ENCODE data around the gene NEK2. TPM values are rescaled to one million over a fixed set of nuclear protein-coding genes. Genes with fewer than 3 reads are reported as not detected.
"Not testable (repeated sequence)": the region's sequence is repeated elsewhere in the genome, so short reads cannot be mapped to it uniquely, and the experiment has no call there.

NEK2 gene
- total RNA-seq, 2 donors from 2014 or later: 2.0 to 6.6 TPM

DNA sequence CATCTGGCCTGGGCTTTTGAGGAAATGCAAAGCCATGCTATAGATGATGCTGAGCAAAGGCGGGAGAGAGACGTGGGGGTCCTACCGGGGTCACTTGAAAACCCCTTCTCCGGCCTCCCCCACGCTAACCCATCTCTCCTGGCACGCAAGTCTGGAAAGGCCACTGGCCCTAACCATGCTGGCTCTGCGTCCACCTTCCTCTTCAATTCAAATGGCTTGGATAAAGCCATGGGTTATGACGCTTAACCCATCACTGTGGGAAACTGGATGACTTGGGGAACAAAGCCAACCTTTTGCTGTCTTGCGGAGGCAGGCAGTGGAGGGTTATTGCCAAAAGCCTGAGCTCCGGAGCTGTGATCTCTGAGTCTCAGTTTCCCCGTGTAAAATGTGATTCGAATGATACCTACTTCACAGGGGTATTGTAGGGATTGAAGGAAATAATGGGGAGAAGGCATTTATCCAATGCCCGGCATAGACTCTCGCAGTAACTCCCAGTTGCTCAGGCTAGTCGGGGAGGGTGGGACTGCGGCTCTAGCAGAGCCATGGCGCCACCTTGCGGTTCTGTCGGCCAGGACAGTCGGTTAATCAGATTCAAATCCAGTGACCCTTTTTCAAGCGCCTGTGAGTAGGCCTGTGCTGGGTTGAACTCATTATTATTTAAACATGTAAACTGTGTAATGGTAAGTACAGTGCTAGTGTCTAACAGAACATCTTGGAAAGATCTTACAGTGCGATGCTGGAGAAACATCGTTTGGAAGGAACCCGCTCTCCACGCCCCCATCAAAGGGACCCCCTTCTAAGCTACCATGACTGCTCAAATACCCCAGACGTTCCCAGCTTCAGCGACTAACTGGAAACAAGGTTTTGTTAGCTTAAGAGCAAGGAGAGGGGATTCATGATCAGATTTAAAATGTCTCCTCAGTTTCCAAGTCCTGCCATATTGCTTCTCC lies 20.3 kb downstream of the NEK2 start:
- DNase-seq: peak; percentile 80 to 96
- intact Hi-C loops (cut with DNase I, micrococcal nuclease): loop anchor here in 1 of 2 donors (2.0 to 10.0 kb wide), 3 partner anchors 78 to 180 kb away; partner anchors contain the start of gene SLC30A1
- ATAC-seq: peak; percentile 91

DNA sequence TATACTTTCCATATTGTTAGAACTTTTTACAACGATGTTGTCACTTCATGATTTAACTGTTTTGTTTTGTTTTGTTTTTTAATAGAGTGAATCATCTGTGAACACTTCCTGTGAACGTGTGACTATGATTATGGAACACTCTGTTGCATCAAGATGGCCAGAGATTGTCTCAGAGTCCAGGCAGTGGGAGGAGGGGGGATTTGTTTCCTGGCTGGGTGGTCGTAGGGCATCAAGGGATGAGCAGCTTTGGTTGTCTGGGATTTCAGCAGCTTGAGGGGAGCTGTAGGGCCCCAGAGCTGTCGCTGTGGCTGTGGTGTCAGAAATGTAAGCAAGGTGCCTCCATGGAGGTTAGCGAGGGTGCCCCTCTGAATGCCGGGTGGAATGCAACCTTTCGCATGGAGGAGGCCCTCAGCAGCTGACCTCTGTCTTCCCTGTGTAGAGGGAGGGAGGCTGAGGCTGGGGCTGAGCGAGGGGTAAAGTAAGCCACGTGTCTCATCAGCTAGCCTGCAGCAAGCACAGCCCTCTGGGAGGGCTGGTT lies 21.4 kb downstream of the NEK2 start:
- intact Hi-C loops (cut with DNase I, micrococcal nuclease): loop anchor here in 1 of 2 donors (2.0 to 10.0 kb wide), 3 partner anchors 77 to 179 kb away; partner anchors contain the start of gene SLC30A1
- DNase-seq: no peak
- ATAC-seq: peak; percentile 42

DNA sequence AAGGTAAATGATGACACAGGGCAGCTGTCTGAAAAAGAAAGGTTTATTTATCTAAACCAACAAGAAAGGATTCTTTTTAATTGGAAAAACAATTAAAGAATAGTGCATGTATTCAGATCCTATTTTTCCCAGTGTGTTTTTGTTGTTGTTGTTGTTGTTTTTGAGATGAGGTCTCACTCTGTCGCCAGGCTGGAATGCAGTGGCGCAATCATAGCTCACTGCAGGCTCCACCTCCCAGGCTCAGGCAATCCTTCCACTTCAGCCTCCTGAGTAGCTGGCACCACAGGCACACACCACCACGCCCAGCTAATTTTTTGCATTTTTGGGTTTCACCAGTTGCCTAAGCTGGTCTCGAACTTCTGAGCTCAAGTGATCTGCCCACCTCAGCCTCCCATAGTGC lies 22.1 kb downstream of the NEK2 start:
- intact Hi-C loops (cut with DNase I, micrococcal nuclease): loop anchor here in 1 of 2 donors (5.0 to 10.0 kb wide), 2 partner anchors 76 to 178 kb away; partner anchors contain the start of gene SLC30A1
- ATAC-seq (no peak), DNase-seq (no peak)

DNA sequence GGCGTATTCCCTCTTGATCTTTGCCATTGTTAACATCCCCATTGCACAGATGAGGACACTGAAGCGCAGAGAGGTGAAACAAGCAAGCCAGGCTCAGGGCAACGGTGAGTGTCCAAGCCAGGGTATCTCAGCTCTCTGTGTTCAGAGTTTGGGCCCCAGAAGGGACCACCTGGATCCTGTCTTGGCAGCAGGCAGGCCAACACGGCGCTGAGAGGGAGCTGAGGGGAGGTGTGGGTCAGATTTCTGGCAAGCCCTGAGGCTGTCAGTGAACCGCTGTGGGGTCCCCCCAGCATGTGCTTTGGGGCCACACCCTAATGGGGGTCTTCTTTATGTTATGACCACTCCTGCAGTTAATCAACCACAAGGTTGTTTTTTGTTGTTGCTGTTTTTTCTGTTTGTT lies 23.1 kb downstream of the NEK2 start:
- intact Hi-C loops (cut with DNase I, micrococcal nuclease): loop anchor here in 1 of 2 donors (5.0 to 10.0 kb wide), 2 partner anchors 75 to 178 kb away; partner anchors contain the start of gene SLC30A1
- no peak for ATAC-seq
- no peak for DNase-seq

DNA sequence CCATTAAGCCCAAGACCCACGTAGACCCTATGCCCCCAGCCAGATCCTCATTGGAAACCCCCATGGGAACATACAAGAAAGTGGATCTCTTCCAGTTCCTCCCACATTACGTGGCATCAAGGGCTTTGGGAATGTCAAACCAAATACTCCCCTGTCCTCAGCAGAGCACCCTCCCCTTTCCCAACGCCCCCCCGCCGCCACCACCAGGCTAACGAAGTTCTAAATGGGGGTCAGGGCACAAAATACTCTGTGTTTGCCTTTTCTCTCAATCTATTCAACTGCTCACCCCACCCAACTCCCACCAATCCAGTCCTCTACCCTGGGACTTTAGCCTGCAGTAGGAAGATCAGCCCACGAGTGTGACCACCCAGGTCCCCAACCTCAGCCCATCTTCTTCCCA lies 24.5 kb downstream of the NEK2 start:
- intact Hi-C loops (cut with DNase I, micrococcal nuclease): loop anchor here in 1 of 2 donors (5.0 to 10.0 kb wide), 2 partner anchors 74 to 176 kb away; partner anchors contain the start of gene SLC30A1

DNA sequence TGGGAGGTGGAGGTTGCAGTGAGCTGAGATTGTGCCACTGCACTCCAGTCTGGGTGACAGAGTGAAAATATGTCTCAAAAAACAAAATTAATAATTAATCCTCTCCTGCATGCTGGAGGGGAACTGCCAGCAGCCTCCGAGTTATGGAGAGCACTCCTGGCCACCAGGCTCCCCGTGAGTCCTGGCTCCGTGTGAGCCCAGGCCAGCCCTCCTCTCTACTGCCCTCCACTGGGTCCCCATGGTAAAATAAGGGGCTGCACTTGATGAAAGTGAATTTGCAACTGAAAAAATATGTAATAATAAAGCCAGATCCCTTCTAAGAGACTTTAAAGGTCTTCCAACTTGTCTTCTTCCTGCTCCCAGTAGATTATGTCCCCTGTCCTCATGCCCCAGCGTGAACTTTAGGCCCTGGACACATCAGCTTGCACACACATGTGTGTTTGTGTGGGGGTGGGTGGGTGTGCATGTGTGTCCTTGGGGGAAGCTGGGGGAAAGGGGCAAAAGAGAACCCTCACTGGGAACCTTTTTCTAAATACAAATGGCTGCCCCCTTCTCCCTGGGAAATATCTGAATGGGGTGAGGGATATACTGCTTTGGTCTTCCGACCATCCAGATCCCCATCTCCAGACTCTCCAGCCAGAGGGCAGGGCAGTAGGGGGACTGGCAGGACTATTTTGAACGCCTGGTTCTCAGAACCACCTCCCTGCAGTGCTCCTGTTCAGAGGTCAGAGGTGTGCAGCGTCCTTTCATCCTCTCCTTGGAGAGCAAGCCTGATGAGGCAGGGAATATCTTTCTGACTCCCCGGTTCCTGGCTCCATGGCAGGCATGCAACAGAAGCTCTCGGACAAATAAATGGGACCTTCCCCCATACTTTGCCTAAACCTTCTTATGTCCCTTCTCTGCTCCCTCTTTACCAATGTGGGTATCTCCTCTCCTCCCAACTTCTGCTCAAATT lies 26.2 kb downstream of the NEK2 start:
- ATAC-seq (no peak), DNase-seq (peak in 1 of 2 donors; percentile 59)
- intact Hi-C loops (cut with DNase I, micrococcal nuclease): no loop called here

More for the DNA sequence above, 24.5 kb downstream of the NEK2 start:
- no peak for ATAC-seq
- no peak for DNase-seq

DNA sequence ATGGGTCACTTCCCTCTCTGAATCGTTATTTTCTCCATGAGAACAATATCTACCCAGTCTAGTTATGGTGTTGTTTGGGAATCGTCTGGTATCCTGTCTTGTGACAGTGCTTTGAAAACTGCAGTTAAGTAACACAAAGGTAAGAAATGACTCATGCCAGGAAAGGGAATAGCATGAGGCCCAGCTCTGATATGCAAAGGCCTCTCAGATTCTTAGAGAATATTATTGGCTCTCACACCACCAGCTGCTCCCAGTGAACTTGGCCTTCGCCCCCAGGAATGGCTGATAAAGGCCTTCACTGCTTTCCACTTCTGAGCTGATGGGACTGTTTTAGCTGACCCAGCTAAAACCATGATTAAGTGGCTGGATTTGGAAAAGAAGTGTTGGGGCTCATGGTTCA lies 27.1 kb downstream of the NEK2 start:
- ATAC-seq (peak; percentile 76), DNase-seq (peak in 1 of 2 donors; percentile 69)
- intact Hi-C loops (cut with DNase I, micrococcal nuclease): no loop called here

DNA sequence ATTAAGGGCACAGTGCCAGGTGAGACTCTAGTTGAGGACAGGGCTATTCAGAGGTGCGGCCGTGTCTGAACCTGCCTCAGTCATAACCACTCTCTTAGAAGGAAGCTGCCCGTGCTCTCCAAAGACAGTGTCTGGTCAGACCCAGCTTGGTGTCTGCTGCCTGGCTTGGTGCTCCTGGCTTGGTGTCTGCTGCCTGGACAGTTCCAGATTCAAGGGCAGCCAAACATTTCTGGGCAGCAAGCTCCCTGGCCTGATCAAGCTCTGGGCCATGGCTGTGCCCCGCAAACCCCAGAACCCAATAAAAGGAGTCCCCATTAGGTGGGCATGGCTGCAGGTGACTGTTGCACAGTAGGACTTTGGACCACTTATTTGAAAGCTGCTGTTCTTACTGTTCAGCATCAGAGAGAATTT lies 27.7 kb downstream of the NEK2 start:
- ATAC-seq: peak; percentile 61
- intact Hi-C loops (cut with DNase I, micrococcal nuclease): no loop called here

DNA sequence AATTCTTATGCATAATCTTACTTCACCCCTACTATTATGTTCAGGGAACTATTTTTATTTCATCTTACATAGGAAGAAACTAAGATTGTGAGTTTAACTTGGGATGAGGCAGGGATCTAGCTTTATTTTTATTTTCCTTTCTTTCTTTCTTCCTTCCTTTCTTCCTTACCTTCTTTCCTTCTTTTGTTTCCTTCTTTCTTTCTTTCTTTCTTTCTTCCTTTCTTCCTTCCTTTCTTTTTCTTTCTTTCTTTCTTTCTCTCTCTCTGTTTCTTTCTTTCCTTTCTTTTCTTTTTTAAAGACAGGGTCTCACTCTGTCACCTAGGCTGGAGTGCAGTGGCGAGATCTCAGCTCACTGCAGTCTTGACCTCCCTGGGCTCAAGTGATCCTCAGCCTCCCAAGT lies 28.9 kb downstream of the NEK2 start:
- intact Hi-C loops (cut with DNase I, micrococcal nuclease): no loop called here
- ATAC-seq (no peak), DNase-seq (no peak)

More for the DNA sequence above, 27.7 kb downstream of the NEK2 start:
- peak in 1 of 2 donors; percentile 50 for DNase-seq

DNA sequence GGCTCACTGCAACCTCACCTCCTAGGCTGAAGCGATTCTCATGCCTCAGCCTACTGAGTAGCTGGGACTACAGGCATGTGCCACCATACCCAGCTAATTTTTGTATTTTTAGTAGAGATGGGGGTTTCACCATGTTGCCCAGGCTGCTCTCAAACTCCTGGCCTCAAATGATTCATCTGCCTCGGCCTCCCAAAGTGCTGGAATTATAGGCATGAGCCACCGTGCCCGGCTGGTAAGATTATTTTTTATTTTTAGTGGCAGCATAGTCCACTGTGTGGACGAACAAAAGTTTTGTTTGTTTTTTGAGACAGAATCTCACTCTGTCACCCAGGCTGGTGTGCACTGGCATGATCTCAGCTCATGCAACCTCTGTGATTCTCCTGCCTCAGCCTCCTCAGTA lies 29.8 kb downstream of the NEK2 start:
- ATAC-seq; intact Hi-C loops (cut with DNase I, micrococcal nuclease); DNase-seq: not testable (repeated sequence)

DNA sequence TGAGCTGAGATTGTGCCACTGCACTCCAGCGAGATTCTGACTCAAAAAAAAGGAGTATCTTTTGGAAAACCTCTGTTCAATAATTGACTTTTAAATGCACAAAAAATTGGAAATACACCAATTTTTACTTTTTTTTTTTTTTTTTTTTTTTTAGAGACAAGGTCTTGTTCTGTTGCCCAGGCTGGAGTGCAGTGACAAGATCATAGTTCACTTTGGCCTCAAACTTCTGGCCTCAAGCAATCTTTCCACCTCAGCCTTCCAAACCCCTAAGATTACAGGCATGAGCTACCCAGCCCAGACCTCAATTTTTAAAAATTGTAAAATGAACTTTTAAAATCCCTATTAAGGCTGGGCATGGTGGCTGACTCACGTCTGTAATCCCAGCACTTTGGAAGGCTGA lies 30.8 kb downstream of the NEK2 start:
- DNase-seq (no peak), ATAC-seq (no peak)
- intact Hi-C loops (cut with DNase I, micrococcal nuclease): no loop called here

DNA sequence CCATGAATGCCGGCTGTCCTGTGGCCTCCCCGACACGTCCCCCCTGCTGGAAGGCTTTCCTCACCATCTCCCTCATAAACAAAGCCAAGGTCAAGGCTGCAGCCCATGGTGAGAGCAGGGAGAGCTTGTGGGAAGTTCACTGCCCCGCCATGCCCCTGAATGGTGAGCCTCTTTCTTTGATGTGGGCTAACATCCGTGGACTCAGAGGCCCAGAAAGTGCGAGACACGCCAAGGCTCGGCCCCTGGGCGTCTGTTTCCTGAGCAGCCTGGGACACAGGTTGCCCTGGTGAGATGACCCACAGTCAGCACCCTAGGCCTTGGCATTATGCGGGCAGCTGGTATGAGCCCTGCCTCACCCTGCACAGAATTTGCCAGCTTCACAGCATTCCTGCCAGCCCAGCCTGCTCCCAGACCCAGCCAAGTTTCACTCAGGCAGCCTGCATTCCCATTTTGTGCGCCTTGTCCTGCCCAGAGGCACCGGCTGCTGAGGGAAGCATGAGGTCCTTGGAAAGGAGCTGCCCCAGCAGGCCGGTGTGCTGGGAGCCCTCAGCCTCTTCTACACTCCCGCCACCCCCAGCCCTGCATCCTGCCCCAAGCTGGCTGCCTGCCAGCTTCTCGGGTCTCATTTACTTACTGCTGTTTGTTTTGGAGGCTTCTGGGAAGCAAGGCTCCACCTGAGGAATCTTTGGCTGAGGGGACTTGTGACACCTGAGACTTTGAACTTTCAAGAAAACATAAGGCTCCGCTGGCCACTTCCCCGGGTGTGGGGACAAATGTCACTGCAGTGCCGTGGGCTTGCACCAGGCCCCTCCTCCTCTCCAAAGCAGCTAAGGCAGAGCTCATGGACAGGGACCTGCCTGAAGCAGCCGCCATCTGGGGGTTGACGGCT lies 31.9 kb downstream of the NEK2 start:
- intact Hi-C loops (cut with DNase I, micrococcal nuclease): no loop called here
- ATAC-seq: peak; percentile 77
- peak; percentile 82 for DNase-seq

DNA sequence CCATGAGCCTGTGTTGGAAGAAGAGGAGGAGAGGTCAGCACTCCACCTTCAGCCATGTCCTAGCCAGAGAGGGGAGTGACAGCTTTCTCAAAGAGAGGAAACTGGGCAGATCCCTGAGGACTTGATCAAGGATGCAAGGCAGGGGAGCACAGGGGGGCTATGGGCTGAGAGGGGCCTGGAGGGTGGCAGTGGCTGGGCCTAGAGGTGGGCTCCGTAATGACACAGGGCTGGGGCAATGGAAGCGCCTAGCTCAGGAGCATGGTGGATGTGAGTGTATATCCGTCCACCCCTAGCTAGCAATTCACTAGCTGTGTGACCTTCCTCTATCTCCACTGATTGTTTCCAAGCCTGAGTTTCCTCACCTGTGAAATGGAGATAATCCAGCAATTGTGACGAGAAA lies 32.6 kb downstream of the NEK2 start:
- intact Hi-C loops (cut with DNase I, micrococcal nuclease): no loop called here
- no peak for DNase-seq
- no peak for ATAC-seq

DNA sequence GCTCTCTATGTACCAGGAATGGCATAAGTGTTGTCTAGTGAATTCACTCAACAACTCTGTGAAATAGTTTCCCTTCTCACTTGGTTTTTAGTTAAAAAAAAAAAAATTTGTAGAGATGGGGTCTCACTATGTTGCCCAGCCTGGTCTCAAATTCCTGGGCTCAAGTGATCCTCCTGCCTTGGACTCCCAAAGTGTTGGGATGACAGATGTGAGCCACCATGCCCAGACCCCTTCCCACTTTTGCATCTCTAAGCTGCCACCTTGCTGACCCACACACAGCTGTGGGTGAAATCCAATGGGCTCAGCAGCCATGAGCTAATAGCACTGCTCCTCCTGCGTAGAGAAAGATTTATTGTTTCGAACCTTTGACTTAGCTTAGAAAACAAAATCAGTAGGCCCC lies 33.5 kb downstream of the NEK2 start:
- no peak for ATAC-seq
- intact Hi-C loops (cut with DNase I, micrococcal nuclease): no loop called here
- DNase-seq: no peak

DNA sequence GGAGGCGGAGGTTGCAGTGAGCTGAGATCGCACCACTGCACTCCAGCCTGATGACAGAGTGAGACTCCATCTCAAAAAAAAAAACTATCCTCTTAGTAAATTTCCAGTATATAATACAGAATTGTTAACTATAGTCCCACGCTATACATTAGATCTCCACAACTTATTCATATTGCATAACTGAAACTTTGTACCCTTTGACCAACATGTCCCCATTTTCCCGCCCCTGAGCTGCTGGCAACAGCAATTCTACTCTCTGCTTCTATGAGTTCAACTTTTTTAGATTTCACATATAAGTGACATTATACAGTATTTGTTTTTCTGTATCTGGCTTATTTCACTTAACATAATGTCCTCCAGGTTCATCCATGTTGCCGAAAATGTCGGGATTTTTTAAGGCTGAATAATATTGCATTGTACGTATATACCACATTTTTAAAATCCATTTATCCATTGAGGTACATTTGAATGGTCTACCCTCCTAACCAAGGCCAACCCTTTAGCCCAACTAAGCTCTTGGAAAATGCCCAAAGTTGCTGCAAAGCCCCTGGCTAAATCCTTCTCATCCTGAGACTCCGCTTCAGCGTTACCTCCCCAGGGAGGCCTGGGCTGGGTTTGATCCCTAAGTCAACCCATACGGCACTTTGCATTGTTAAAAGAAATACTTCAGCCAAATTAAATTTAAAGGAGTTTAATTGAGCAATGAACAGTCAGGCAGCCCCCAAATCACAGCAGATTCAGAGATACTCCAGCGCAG lies 34.2 kb downstream of the NEK2 start:
- ATAC-seq (no peak), DNase-seq (no peak)
- intact Hi-C loops (cut with DNase I, micrococcal nuclease): no loop called here

DNA sequence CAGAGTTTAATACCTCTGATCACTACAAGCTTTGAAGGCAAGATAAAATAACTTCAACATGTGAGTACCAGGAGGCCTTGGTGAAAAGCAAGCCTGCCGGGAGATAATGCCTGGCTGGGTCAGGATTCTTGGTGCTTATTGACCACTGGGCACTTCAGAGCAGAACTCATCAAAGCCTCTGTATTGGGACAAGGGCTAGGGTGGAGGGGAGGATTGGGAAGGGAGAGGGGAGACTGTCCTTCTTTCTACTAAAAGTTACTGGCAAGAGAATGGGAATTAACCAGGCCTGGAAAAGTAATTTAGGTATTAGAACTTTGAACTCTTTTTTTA lies 35.2 kb downstream of the NEK2 start:
- DNase-seq (no peak), ATAC-seq (no peak)
- intact Hi-C loops (cut with DNase I, micrococcal nuclease): no loop called here
